ENCODE data around the gene APLN.

Gene APLN

DNA sequence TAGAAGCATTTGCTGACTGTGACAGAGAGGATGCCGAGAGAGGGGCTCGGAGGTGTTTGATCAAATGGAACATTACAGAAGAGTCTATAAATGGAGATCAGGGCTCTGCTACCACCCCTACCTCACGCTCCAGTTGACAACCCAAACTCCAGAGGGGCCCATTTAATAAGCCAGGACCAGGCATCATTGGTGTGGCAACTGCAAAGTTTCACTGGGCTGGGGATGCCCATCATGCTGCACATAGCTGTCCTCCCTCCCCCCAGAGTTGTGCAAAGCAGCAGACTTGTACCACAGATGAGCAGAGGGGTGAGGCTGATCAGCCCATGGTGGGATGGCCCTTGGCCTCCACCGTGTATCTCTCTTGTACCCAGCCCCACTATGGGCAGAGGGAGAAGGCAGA, 45.8 kb upstream of the APLN start:
- H3K27ac ChIP-seq (replicated peaks): no peak overlapping the region
- TF ChIP-seq GABPA (IDR thresholded peaks at IDR 0.05; ENCODE audit: low read depth) (no peak), POLR2AphosphoS5 (IDR thresholded peaks at IDR 0.05; ENCODE audit: low read depth) (no peak), SPI1 (IDR thresholded peaks at IDR 0.05; ENCODE audit: borderline replicate concordance, low read depth) (no peak)
- TF ChIP-seq, protein P1, sequence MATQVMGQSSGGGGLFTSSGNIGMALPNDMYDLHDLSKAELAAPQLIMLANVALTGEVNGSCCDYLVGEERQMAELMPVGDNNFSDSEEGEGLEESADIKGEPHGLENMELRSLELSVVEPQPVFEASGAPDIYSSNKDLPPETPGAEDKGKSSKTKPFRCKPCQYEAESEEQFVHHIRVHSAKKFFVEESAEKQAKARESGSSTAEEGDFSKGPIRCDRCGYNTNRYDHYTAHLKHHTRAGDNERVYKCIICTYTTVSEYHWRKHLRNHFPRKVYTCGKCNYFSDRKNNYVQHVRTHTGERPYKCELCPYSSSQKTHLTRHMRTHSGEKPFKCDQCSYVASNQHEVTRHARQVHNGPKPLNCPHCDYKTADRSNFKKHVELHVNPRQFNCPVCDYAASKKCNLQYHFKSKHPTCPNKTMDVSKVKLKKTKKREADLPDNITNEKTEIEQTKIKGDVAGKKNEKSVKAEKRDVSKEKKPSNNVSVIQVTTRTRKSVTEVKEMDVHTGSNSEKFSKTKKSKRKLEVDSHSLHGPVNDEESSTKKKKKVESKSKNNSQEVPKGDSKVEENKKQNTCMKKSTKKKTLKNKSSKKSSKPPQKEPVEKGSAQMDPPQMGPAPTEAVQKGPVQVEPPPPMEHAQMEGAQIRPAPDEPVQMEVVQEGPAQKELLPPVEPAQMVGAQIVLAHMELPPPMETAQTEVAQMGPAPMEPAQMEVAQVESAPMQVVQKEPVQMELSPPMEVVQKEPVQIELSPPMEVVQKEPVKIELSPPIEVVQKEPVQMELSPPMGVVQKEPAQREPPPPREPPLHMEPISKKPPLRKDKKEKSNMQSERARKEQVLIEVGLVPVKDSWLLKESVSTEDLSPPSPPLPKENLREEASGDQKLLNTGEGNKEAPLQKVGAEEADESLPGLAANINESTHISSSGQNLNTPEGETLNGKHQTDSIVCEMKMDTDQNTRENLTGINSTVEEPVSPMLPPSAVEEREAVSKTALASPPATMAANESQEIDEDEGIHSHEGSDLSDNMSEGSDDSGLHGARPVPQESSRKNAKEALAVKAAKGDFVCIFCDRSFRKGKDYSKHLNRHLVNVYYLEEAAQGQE (IDR thresholded peaks at IDR 0.05; ENCODE audit: insufficient replicate concordance, low read depth): no peak
- TF ChIP-seq, protein P2, sequence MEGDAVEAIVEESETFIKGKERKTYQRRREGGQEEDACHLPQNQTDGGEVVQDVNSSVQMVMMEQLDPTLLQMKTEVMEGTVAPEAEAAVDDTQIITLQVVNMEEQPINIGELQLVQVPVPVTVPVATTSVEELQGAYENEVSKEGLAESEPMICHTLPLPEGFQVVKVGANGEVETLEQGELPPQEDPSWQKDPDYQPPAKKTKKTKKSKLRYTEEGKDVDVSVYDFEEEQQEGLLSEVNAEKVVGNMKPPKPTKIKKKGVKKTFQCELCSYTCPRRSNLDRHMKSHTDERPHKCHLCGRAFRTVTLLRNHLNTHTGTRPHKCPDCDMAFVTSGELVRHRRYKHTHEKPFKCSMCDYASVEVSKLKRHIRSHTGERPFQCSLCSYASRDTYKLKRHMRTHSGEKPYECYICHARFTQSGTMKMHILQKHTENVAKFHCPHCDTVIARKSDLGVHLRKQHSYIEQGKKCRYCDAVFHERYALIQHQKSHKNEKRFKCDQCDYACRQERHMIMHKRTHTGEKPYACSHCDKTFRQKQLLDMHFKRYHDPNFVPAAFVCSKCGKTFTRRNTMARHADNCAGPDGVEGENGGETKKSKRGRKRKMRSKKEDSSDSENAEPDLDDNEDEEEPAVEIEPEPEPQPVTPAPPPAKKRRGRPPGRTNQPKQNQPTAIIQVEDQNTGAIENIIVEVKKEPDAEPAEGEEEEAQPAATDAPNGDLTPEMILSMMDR (IDR thresholded peaks at IDR 0.05; ENCODE audit: insufficient read depth, low read length): no peak
- H3K27me3 ChIP-seq (ENCODE audit: insufficient read depth, poor library complexity, severe bottlenecking): no peaks in the 10 kb centered on the region
- H3K4me3 ChIP-seq (replicated peaks; ENCODE audit: insufficient read depth, low read length): no peak overlapping the region
- no peak for DNase-seq (ENCODE audit: low read depth in 1 of 2, low spot score in 1 of 2)

DNA sequence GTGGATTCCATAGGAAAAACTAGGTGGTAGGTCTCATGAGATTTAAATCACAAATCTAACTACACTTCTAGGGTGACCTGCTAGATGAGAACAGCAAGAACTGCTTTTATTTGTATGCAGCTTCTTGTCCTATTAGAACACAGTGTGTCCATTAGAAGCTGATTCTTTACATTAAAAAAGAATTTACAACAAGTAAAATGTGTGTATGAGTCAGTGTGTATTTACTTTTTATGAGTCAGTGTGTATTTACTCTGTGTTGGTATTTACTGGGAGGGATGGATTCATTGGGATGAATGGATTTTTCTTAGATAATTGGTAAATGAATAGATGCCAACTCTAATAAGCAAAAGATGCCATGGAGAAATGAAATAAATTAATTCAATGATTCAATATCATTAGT, 43.4 kb upstream of the APLN start:
- TF ChIP-seq GABPA (IDR thresholded peaks at IDR 0.05; ENCODE audit: low read depth) (no peak), SPI1 (IDR thresholded peaks at IDR 0.05; ENCODE audit: borderline replicate concordance, low read depth) (no peak), POLR2AphosphoS5 (IDR thresholded peaks at IDR 0.05; ENCODE audit: low read depth) (no peak)
- TF ChIP-seq, protein P2 (IDR thresholded peaks at IDR 0.05; ENCODE audit: insufficient read depth, low read length): no peak
- TF ChIP-seq, protein P1 (IDR thresholded peaks at IDR 0.05; ENCODE audit: insufficient replicate concordance, low read depth): no peak

DNA sequence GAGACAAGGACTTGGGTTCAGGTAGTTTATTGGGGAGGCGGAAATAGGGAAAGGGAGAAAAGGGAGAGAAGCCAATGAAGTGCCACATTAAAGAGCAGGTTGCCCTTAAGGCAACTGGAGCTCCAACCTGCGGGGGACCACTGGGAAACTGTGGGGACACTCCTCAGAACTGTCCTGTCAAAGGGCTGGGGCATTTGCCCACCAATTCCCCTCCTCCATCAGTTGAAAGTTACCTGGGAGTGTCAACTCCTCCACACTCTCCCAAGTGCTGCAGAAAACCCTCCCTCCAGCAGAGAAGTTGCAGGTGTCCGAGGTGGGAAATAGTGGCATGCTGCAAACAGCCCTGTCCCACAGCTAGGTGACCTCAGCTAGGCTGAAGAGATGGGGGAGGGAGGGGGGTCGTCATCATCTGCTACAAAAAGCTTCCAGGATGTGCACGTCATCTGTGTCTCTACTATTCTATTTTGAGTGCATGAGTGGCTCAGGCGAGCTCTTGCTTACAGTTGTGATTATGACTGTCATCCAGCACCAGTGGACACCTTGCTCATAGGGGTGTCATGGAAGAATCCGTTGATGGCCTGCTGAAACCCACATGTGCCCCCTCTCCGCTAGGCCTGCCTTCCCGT, 42.6 kb upstream of the APLN start:
- TF ChIP-seq, protein P2 (IDR thresholded peaks at IDR 0.05; ENCODE audit: insufficient read depth, low read length): no peak
- TF ChIP-seq, protein P1 (IDR thresholded peaks at IDR 0.05; ENCODE audit: insufficient replicate concordance, low read depth): no peak
- Histone ChIP-seq H3K27ac (replicated peaks) (no peak overlapping the region), H3K27me3 (ENCODE audit: insufficient read depth, poor library complexity, severe bottlenecking) (no peaks in the 10 kb centered on the region), H3K4me3 (replicated peaks; ENCODE audit: insufficient read depth, low read length) (no peak overlapping the region)
- DNase-seq (ENCODE audit: low read depth in 1 of 2, low spot score in 1 of 2): no peak

More for the DNA sequence above, 43.4 kb upstream of the APLN start:
- no peak overlapping the region for H3K27ac ChIP-seq (replicated peaks)
- H3K27me3 ChIP-seq (ENCODE audit: insufficient read depth, poor library complexity, severe bottlenecking): no peaks in the 10 kb centered on the region
- no peak overlapping the region for H3K4me3 ChIP-seq (replicated peaks; ENCODE audit: insufficient read depth, low read length)
- DNase-seq (ENCODE audit: low read depth in 1 of 2, low spot score in 1 of 2): no peak
